ENCODE measurements around the gene RASGRP3.

Gene RASGRP3

DNA sequence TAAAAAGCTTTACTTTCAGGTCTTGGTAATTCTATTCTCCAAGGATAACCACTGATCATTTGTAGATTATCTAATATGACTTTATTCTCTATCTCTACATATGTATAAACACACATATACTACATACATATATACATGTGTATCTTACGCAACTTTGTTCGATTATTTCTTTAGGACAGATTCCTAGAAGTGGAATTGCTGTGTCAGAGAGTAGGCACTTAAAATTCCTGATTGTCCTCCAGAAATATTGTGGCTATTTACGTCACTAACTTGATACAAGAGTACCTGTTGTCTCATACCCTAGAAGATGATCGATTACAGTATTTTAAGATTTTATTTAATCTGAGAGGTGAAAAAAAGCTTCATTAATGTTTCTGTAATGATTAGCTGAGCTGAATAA lies 64.8 kb downstream of the RASGRP3 start:
- TF ChIP-seq, protein P1, sequence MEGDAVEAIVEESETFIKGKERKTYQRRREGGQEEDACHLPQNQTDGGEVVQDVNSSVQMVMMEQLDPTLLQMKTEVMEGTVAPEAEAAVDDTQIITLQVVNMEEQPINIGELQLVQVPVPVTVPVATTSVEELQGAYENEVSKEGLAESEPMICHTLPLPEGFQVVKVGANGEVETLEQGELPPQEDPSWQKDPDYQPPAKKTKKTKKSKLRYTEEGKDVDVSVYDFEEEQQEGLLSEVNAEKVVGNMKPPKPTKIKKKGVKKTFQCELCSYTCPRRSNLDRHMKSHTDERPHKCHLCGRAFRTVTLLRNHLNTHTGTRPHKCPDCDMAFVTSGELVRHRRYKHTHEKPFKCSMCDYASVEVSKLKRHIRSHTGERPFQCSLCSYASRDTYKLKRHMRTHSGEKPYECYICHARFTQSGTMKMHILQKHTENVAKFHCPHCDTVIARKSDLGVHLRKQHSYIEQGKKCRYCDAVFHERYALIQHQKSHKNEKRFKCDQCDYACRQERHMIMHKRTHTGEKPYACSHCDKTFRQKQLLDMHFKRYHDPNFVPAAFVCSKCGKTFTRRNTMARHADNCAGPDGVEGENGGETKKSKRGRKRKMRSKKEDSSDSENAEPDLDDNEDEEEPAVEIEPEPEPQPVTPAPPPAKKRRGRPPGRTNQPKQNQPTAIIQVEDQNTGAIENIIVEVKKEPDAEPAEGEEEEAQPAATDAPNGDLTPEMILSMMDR (IDR thresholded peaks at IDR 0.05; ENCODE audit: low read depth, low read length, missing control alignments), result no peak
- no peak for DNase-seq (ENCODE audit: low read depth)
- no peak overlapping the region for H3K4me3 ChIP-seq (ENCODE audit: low read depth, low read length)

DNA sequence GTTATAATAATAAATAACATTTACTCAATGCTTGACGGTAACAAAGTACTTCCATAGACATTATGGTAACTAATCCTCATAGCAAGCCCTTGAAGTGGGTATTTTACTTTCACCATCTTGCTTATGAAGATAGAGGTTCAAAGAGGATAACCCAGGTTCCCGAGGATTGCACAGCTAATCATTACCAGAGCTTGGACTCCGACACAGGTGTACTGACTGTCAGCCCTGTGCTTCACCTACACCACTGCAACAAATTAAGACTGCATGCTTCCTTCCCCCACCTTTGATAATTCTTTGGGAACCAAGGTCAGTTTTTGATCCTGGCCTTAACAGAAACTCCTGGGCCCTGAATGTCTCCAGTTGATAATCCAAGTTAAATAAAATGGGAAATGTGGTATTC lies 73.8 kb downstream of the RASGRP3 start:
- no peak overlapping the region for H3K4me3 ChIP-seq (ENCODE audit: low read depth, low read length)
- DNase-seq (ENCODE audit: low read depth), result no peak
- TF ChIP-seq, protein P1 (IDR thresholded peaks at IDR 0.05; ENCODE audit: low read depth, low read length, missing control alignments), result no peak

DNA sequence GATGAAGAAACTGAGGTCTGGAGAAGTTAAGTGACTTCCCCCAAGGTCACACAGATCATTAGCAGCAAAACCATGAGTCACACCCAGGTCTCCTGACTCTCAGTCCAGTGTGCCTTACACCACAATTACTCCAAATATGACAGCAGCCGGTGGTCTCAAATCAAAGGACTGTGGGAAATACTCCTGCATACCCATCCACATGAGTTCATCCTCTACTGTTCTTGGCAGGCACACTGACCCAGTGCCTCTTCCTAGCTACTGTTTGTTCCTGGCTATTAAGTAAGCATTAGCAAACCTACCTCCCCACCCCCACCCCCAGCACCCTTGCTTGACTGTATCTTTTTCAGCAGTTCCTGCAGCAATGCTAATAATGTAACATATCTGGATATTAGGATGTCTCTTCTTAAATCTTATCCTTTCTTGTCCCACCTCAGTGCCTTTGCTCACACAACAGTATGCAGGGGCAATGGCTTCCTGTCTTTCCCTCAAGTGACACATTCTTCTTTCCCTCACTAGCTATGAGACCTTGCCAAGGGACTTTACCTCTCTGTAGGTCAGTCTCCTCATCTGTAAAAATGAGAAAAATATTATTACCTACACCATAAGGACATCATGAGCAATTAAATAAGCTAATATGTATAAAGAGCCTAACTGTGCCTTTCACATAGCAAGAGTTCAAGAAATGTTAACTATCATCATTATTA lies 76.5 kb downstream of the RASGRP3 start:
- TF ChIP-seq, protein P1 (IDR thresholded peaks at IDR 0.05; ENCODE audit: low read depth, low read length, missing control alignments), result no peak
- no peak for DNase-seq (ENCODE audit: low read depth)

DNA sequence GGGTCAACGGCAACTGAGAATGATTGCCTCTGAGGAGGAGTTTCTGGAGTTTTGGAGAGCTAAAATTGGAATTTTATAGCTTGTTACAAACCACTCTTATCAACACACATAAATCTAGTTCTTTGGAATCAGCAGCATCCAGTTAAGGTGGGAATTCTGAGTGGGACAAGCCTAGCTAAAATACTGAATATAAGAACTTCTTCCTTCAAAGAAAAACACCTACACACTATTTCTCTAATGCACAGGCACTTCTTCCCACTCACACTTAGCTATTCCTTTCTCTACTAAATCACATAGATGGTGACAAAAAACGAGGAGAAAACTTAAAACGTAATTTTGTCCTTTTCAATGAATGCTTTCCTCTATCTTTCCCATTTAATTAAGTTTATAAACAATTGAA lies 79.2 kb downstream of the RASGRP3 start:
- no peak overlapping the region for H3K4me3 ChIP-seq (ENCODE audit: low read depth, low read length)
- TF ChIP-seq, protein P1 (IDR thresholded peaks at IDR 0.05; ENCODE audit: low read depth, low read length, missing control alignments), result no peak

More for the DNA sequence above, 76.5 kb downstream of the RASGRP3 start:
- H3K4me3 ChIP-seq (ENCODE audit: low read depth, low read length), result no peak overlapping the region

DNA sequence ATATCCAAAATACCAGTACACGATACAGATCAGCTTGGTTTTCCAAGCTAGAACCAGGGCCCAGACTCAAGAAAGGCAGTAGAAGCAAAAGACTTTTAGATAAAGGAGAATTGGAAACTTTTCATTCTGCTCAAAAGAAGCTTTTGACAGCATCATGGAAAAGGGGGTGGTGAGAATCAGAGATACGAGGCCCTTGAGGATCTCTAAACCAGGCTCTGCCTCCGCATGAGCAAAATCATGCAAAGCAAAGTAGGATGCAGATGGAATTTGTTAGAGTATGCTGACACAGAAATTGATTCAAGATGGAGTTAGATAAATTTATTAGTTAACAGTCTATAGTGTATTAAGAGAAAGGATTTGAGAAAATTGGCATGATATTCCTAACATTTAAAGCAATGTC lies 82.9 kb downstream of the RASGRP3 start:
- no peak for DNase-seq (ENCODE audit: low read depth)
- H3K4me3 ChIP-seq (ENCODE audit: low read depth, low read length), result no peak overlapping the region
- TF ChIP-seq, protein P1 (IDR thresholded peaks at IDR 0.05; ENCODE audit: low read depth, low read length, missing control alignments), result no peak

More for the DNA sequence above, 79.2 kb downstream of the RASGRP3 start:
- no peak for DNase-seq (ENCODE audit: low read depth)

DNA sequence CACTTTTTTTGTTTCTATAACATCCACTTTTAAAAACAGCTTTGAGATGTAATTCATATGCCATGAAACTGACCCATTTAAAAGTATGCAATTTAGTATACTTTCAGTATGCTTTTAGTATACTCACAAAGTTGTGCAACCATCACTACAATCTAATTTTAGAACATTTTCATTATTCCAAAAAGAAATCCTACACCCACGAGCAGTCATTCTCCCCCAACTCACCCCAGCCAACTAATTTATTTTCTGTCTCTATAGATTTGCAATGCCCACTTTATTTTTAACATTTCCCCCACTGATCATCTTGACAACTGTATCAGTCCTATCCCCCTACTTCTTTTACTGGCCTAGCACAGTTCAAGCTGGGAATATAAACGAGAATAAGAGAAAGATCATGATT lies 83.6 kb downstream of the RASGRP3 start:
- DNase-seq (ENCODE audit: low read depth), result no peak
- TF ChIP-seq, protein P1 (IDR thresholded peaks at IDR 0.05; ENCODE audit: low read depth, low read length, missing control alignments), result no peak
- no peak overlapping the region for H3K4me3 ChIP-seq (ENCODE audit: low read depth, low read length)

DNA sequence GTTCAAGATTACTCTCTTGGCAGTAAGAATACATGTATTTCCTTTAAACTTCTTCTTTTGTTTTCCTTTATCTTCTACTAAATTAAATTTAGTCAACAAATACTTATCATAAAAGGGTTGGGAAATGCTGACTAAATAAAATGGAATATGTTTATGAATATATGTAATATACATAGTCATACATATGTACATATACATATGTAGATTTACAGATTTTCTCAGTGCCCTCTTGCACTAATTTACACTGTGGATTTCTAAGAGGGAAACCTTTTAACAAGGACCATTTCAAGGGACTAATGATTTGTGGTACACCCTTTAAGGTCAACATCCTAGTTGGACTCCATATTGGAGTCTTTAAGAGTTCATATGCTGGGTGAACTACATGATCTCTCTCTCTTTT lies 85.4 kb downstream of the RASGRP3 start:
- TF ChIP-seq, protein P1 (IDR thresholded peaks at IDR 0.05; ENCODE audit: low read depth, low read length, missing control alignments), result no peak
- no peak for DNase-seq (ENCODE audit: low read depth)
- no peak overlapping the region for H3K4me3 ChIP-seq (ENCODE audit: low read depth, low read length)
